HG03432 (cell line): ENCODE data around the gene GRB7.

Source experiments
- ATAC-seq: cut with Tn5 transposase; IDR thresholded peaks from one replicate; pipeline ENCODE4 v1.9.1; 2021; ENCODE audit warnings: mild to moderate bottlenecking, moderate library complexity; ENCODE audit not compliant: unreplicated experiment

GRB7 gene

DNA sequence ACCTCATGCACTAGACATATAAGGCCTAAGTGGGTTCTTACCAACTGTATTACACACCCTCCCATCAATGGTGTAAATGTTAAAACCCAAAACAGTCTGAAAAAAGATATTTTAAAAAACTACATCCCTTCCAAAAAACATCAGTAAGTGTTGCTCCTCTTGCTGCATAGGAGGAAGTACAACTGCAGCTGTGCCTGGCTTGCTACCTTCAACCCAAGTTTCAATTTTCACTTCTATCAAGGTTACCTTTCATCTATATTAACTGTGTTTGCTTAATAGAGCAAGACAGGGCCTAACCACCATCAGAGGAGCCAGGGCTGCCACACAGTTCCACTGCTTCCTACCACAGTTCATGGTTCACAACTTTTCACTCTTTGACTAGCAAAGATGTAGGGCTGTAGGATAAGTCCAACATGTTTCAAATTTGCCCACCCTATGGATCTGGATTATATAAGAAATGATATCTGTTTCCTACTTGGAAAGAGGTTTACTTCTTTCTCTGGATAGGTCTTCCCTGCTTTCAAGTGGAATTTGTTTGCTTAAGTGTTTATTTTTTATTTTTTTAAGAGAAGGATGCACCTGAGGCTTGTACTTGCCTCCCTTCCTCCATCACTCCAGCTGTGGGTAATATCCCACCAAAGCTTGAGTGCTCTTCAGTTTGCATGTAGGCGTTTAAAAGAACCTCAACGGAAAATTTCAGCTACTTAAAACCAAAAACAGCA is 56.7 kb downstream of the GRB7 start:
- ATAC-seq, result peak; percentile 83
